NCI-H69 (cell line): ENCODE results near the gene NDST3.
"Not testable (repeated sequence)": the region's sequence is repeated elsewhere in the genome, so short reads cannot be mapped to it uniquely, and the experiment has no call there.

Source experiments
- DNase-seq: peaks from one replicate; lab custom pipeline; 2025; lab: John Stamatoyannopoulos, UW

Gene NDST3

DNA sequence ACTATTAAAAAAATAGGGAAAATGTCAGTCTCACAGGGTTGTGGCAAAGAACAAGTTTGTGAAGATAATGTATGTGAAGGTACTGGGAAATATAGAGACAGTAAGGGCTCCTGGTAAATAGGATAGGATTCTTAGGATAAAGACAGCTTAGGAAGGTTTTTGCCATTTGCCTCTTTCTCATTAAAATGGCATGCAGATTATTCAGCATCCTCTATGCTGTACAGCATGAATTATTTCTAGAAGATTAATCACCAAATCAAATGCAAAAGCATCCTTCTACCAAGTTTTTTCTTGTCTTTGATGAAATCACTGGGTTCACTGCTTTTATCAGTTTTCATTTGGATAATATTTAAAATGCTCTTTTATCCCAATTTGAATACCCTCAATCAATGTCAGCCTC lies 142.8 kb downstream of the NDST3 start:
- no peak for DNase-seq

GRCh38 chr4:118180776-118181175 lies 146.5 kb downstream of the NDST3 start:
- DNase-seq: no peak

DNA sequence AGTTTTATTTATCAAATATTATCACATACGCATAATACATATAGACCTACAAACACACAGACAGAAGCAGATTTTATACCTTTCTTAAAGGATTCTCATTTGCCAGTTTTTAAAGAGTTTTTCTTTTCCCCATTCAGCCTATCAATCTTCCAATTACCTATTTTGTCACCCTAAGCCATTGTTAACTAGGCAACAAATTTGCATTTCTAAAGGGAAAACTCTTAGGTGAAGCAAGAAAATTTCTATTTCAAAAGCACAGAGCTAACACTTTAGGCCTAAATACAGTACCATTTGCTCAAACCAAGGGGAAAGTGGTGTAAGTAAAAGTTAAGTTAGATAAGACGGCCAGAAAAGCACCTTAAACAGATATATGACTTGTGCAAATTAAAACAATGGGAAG lies 156.6 kb downstream of the NDST3 start:
- no peak for DNase-seq

- DNase-seq: no peak
Measured at GRCh38 chr4:118193421-118193820, 159.1 kb downstream of the NDST3 start.

DNA sequence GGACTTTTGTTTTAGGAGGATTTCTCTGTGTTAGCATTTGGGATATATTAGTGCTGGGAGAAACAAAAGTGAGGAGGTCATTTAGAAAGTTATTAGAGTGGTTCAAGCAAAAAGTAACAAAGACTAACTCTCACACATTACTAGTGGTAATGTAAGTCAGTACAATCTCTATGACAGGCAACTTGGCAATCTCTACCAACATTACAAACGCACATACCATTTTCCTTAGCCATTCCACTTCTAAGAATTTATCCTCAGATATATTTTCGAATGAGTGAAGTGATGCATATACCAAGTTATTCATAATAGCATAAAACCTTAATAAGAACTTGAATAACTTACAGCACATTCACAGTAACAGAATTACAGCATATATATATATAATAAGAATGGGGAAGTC lies 172.3 kb downstream of the NDST3 start:
- no peak for DNase-seq

- peak; percentile 46 for DNase-seq
Measured at GRCh38 chr4:118213101-118213500, 178.8 kb downstream of the NDST3 start.

DNA sequence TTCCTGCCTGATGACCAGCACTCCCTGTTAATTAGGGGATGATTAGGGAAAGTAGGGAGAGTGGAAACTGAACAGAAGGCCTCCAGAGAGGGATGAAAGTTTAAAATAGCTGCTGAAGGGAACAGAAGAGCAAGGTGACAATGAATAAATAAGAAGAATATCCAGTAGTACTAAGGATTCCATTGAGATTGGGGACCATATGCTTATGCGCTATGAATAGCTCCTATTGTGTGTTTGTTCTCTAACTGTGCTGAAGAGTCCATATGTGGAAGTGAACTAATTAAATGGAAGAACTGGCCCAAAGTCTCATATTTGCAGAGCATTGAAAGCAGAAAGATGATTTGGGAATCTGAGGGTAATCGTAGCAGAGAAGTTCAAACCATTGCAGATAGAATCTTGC lies 181.5 kb downstream of the NDST3 start:
- DNase-seq: peak; percentile 15

DNA sequence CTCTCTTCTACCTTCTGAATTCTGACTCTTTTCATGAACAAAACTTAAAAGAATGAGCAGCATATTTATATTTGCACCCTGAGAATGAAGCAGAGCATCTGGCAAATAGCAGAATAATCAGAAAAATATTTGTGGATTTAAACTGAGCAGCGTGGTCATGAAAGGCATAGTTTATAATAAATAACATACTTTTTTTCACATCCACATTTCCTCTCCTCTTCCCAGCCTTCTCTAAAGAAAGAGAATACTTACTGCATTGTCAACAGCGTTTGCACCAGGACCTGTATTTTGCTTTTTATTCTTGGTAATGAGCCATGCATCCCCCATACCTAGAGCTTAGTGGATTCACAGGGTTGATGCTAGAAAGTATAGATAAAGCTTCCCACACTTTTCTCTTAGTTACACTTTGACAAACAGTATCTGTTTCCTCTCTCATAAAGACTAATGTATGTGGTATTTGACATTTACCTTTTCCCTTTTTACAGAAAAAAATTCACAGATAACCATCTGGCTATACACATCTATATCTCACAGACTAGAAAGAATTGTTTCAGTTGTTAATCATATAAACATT lies 187.0 kb downstream of the NDST3 start:
- peak; percentile 44 for DNase-seq

- DNase-seq: peak; percentile 74
Measured at GRCh38 chr4:118224243-118224829, 190.1 kb downstream of the NDST3 start.

- no peak for DNase-seq
Measured at GRCh38 chr4:118225511-118225910, 191.2 kb downstream of the NDST3 start.

DNA sequence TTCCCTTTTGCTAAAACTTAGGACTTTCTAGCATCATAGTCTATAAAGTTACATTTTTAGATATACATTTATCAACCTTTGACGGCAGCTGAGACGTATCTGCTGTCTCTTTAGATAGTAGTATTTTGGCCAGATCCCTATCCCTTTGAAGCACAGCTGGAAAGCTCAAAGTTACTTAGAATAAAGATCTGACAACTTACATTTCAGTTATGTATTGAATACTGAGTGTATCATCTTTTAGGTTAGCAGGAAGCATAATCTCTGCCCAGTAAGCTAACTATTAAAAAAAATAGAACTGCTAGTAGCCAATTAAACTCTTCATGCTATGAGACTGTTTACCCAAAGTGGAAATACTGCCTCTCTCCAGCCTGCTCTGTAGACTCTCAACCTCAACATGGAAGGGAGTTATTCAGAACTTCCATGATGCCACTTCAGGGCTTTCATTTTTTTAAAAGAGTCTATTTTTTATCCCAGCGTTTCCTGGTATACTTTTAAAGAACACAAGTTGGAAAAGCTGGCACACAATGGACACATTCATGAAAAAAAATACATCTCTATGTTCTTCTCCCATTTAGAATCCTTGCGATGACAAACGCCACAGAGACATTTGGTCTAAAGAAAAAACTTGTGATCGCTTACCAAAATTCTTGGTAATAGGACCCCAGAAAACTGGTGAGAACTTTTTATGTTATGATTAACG lies 192.2 kb downstream of the NDST3 start:
- DNase-seq: no peak

GRCh38 chr4:118235566-118236120 lies 201.4 kb downstream of the NDST3 start:
- no peak for DNase-seq

DNA sequence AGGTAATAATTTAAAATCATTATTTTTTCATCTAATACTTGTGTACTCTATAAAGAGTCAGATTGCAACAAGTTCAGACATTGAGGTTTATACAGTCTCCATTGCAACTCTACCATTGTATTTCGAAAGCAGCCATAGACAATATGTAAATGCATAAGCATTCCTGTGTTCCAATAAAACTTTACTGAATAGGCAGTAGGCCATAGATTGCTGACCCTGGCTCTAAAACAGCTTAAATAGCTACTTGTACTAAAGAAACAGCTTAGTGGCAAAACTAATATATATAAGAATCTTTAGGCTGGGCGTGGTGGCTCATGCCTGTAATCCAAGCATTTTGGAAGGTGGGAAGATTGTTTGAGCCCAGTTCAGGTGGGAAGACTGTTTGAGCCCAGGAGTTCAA lies 203.2 kb downstream of the NDST3 start:
- no peak for DNase-seq

- DNase-seq: no peak
Measured at GRCh38 chr4:118249890-118250289, 215.6 kb downstream of the NDST3 start.

GRCh38 chr4:118254368-118254767 lies 220.1 kb downstream of the NDST3 start:
- no peak for DNase-seq

DNA sequence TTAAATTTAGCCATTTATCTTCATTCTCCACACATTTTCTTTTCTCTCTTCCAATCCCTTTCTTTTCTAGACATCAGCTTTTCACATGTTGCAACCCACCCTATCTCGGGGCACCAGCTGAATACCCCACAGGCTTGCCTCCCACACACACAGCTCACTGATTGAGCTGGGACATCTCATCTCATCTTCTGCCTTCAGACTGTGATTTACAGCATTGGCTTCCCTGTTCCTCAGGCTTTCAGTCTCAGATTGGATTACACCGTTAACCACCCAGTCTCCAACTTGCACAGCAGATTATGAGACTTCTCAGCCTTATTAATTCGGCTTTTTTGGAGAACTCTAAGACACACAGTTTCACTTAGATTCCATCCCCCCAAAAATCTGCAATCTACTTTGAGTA lies 224.8 kb downstream of the NDST3 start:
- no peak for DNase-seq

- DNase-seq: no peak
Measured at GRCh38 chr4:118260309-118260708, 226.0 kb downstream of the NDST3 start.

DNA sequence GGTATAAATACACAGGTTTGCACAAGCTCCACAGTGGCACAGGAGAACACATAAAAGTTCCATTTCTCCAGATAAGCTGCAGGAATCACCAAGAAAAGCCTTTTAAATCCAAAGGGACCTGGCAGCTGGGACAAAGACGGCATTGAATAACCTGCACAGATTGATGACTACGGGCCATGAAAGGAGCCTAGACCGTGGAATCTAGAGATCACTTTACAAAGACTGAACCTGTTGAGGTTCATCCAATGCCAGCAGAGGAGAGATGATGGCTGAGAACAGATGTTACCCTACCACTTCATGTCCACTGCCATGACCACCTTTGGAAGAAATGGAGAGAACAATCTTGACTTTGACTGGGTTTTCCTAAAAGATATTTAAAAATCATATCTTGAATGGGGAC lies 229.8 kb downstream of the NDST3 start:
- DNase-seq: no peak

- peak; percentile 58 for DNase-seq
Measured at GRCh38 chr4:118265312-118266144, 231.2 kb downstream of the NDST3 start.

DNA sequence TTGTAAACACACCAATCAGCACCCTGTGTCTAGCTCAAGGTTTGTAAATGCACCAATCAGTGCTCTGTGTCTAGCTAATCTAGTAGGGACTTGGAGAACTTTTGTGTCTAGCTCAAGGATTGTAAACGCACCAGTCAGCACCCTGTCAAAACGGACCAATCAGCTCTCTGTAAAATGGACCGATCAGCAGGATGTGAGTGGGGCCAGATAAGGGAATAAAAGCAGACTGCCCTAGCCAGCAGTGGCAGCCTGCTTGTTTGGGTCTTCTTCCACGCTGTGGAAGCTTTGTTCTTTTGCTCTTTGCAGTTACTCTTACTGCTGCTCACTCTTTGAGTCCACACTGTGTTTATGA lies 231.8 kb downstream of the NDST3 start:
- not testable (repeated sequence) for DNase-seq

GRCh38 chr4:118268780-118269179 lies 234.5 kb downstream of the NDST3 start:
- DNase-seq: no peak

- peak; percentile 55 for DNase-seq
Measured at GRCh38 chr4:118270492-118270891, 236.2 kb downstream of the NDST3 start.

DNA sequence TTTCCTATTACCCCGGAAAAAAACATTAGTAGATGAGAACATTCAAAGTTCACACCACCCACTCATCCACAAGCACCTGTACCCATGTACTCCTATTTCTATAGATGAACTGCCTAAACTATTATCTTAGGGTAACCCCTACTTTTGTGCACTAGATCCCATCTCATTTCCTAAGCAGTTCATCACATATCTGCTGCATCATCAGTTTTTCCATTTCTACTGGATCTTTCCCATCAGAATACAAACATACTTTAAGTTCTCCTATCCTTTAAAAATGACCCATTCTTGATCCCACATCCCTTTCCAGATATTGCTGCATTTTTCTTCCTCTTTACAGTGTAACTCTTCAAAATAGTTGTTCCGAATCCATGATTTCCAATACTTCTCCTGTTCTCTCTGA lies 237.5 kb downstream of the NDST3 start:
- no peak for DNase-seq
